Limb (tissue), 2 donors: ENCODE measurements around the gene HOGA1.
"Not testable (repeated sequence)": the region's sequence is repeated elsewhere in the genome, so short reads cannot be mapped to it uniquely, and the experiment has no call there.

ENCODE experiments used
- DNase-seq, 2 donors: peaks; one replicate each; pipeline ENCODE4 v3.0.0-alpha.2; 2016; ENCODE audit errors: extremely low spot score in 2 of 2

Gene HOGA1

DNA sequence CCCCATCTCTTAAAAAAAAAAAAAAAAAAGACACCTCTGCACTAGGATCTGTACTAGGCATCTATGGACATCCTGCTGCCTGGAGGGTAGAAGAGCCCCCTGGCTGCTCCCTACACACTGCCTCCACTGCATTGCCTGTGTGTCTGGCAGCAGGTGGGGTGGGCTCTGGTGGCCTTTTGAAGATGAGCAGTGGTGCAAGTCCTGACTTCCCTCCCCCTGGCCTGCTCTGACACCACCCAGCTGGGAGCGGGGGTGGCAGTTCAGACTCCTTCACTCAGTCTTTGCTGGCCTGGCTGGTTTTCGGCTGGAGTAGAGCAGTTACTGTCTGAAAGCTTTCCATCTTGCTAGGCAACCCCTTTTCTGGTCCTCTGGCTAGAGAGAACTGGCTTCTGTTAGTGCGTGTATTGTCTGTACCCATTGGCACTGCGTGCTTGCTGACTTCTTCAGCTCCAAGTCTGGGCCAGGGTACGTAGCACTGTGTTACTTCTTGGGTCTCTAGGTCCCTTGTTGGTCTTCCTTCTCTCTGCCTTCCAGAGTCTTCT, 23.0 kb downstream of the HOGA1 start:
- no peak for DNase-seq

DNA sequence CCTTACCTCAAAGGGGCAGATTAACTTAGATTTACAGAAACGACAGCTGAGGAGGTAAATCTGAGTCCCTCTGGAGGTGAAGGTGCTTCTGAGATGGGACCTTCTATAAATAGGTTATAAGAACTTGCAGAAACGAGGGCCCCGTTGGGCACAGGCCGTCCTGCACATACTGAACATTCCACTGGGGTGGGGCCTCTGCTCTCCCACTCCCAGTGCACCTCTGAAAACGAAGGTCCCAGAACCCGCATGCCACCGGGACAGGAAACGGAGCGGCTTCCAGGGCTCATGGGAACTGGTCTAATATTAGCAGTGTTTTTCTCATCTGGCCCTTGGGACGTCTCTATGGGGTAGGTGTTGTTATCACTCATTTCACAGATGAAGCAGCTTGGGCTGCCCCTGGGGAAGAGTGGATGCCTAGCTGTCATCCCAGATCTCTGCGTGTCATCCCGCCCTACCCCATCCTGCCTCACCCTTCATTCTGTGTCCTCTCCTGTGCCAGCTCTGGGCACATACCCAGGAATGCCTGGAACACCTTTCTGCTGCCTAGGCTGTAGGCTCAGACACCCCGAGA, 24.9 kb downstream of the HOGA1 start:
- DNase-seq, result no peak

DNA sequence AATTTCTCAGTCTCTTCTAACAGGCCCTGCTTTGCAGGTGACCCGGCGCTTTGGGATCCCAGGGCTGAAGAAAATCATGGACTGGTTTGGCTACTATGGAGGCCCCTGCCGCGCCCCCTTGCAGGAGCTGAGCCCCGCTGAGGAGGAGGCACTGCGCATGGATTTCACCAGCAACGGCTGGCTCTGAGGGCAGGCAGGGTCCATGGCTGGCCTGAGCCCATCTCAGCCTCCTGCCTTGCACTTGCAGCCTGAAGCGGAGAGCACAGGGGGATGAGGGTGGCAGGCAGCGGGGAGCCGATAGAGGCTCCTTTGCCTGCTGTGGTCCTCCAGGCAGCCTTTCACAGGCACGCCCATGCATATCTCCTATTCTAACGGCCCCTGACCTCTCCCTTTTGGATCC, 27.3 kb downstream of the HOGA1 start:
- no peak for DNase-seq

DNA sequence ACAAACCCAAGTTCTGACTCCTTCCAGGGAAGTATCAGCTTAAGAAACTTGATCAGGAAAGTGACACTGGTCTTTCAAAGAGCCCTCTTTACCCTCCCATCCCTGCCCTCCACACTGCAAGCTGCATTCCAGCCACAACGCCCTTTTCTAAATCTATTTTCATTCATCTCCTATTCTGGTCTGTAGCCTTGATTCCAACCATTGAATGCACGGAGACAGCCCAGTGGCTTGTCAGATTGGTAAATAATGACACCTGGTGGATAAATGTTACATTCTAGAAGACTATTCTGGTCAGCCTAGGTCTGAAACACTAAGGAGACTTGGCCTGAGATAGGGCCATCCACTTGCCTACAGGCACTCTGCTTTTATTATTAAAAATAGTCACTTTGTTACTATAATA, 28.2 kb downstream of the HOGA1 start:
- peak in 1 of 2 donors; percentile 44 for DNase-seq

DNA sequence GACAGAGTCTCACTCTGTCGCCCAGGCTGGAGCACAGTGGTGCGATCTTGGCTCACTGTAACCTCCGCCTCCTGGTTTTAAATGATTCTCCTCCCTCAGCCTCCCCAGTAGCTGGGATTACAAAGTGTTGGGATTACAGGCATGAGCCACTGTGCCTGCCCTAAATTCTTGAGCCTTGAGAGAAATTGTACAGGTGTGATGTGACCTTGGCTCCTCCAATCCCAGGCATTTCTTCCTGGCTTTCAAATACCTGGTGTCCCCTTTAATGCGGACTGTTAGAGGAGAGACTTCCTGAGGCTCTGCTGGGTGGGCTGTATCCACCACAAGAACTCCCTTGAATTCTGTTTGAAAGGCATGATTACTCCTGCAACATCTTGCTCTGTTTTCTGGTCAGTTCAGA, 34.1 kb downstream of the HOGA1 start:
- no peak for DNase-seq

DNA sequence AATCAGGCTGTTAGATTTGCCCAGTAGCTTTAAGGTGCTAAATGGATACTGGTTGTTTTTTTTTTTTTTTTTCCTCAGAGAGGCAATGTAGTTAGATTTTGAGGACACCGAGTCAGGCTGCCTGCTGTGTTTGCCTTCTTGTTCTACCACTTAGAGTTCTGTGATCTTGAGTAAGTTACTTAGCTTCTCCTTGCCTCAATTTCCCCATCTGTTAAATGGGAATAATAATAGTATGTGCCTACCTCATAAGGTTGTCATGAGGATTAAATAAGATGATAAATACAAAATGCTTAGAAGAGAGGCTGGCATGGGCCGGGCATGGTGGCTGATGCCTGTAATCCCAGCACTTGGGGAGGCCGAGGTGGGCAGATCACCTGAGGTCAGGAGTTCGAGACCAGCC, 34.5 kb downstream of the HOGA1 start:
- no peak for DNase-seq

DNA sequence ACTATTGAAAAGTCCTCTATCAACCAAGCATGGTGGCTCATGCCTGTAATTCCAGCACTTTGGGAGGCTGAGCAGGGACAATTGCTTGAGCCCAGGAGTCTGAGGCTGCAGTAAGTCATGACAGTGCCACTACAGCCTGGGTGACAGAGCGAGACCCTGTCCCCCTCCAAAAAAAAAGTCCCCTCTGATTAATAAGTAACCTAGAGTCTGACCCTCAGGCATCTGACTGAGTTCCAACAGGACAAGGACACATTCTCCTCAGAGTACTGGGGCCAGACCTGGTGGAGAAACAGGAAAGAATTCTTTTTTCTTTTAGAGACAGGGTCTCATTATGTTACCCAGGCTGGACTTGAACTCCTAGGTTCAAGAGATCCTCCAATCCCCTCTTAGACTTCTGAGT, 39.1 kb downstream of the HOGA1 start:
- no peak for DNase-seq

DNA sequence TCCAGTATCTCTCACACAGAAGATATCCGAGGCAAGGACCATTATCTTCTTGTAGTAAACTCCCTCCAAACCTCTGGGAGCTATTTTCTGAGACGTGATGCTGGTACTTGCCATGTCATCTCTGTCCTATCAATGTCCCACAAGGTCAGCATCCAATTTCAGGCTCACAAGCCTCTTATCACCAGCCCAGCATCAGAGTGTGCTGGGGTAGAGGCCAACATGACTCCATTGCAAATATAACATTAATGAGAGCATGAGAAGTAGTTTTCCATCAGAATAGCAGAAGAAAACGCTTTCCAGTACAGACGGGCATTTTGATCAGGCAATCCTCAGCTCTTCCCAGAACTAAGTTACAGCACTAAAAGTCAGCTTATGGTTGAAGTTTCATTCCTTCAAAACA, 43.5 kb downstream of the HOGA1 start:
- no peak for DNase-seq

DNA sequence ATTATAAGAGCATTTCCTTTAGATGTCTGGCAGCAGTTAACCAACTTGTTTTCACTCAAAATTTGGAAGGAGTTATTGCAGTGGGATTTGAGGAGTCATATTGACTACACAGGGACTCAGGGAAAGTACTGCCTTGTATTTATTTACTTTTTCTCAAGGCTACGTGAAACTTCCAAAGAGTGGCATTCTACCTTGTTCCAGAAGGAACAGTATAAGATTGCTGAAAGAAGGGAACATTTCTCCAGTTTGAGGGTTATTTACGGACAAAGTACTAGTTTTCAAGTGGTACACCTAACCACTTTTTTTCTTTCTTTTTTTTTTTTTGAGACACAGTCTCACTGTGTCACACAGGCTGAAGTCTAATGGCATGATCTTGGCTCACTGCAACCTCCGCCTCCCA, 44.0 kb downstream of the HOGA1 start:
- DNase-seq, result no peak

DNA sequence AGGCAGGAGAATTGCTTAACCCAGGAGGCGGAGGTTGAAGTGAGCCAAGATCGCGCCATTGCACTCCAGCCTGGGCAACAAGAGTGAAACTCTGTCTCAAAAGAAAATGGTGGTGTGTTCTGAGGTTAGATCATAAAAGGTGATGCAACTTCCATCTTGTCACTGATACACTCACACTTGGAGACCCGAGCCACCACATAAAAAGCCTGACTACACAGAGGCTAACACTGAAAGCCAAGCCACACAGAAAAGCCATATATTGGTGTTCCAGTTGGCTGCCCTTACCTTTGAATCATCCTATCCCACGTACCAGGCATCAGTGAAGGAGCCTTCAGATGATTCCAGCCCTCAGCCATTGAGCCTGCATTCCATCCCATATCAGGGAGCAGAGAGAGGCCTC, 45.1 kb downstream of the HOGA1 start:
- no peak for DNase-seq

DNA sequence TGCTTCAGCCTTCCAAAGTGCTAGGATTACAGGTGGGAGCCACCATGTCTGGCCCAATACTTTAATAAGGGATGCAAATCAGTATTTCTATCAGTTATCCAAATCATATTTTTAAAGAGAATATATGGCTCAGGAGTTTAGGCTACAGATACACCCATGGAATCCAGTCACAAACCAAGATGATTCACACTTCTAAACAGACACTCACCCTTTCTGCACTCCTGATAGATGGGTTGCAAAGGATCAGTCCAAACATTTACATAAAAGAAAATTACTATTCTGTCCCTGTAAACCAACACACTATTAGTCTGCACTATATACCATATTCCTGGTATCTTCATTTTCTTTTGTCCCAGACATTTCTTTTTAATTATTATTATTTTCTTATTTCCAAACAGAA, 46.9 kb downstream of the HOGA1 start:
- DNase-seq, result no peak

DNA sequence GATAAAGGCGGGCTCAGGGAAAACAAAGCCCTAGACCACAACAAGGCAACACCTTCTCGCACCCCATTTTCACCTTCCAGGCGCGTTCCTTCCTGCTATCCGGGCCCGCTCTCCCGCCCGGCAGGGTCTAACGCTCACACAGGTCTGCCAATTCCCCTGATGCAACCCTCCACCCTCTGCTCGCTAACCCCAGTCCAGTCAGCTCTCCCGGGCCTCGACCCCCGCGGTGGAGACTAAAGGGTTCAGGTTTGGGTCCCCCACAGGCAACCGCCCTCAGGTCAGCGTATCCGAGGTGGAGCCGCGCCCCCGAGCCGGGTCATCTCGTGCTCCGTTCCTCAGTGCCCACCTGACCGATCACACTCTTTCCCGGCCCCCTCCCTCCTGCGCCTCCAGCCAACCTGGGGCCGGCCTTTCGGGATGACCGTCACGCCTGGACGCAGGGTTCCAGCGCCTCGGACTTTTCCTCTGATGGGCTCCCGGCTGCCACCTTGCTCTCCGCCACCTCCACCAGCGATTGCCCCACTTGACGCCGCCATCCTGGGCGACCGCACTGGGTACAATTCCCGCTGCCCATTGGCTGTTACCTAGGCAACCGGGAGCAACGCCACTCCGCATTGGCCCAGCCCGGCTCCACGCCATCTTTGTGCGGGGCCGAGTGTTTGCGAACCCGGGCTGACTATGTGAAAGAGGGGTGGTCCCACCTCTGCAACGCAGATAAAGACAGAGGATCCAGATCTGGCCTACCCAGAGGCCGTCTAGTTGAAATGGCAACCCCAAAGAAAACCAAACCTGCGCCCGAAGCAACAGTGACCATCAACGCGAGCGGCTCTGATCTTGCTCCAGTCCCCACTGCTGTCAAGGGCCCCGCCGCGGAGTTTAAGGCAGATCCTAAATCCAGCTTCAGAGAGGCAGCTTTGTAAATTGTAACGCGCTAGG, 49.0 kb downstream of the HOGA1 start, which contains the start of gene MORN4:
Gene MORN4 (minus strand): TSS at position 552 of the 936 bp plus-strand sequence. CDS start 13,847 bp downstream, outside the sequence.
- DNase-seq, result peak; percentile 95 to 96

DNA sequence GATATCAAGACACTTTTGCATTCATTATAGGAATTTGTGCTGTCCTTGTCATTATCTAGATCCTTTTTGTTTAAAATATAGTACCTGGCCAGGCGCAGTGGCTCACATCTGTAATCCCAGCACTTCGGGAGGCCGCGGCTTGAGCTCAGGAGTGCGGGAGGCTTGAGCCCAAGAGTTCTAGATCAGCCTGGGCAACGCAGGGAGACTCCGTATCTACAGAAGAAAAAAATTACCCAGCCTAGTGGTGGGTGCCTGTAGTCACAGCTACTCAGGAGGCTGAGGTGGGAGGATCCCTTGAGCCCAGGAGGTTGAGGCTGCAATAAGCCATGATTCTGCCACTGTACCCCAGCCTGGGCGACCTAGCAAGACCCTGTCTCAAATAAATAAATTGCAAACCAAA, 49.7 kb downstream of the HOGA1 start:
- no peak for DNase-seq

DNA sequence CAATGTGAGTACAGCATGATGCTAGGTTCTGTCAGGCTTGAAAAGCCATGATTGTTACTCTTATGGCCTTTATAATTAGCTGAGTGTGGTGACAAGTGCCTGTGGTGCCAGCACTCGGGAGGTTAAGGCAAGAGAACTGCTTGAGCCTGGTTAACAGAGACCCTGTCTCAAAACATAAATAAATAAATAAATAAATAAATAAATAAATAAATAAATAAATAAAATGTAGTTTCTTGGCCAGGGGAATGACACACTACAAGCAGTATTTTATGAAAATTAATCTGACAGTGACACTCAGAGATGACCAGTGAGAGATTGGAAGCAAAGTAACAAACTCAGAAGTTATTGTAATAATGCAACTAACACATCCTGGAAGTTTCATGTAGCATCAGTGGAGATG, 51.4 kb downstream of the HOGA1 start:
- no peak for DNase-seq

DNA sequence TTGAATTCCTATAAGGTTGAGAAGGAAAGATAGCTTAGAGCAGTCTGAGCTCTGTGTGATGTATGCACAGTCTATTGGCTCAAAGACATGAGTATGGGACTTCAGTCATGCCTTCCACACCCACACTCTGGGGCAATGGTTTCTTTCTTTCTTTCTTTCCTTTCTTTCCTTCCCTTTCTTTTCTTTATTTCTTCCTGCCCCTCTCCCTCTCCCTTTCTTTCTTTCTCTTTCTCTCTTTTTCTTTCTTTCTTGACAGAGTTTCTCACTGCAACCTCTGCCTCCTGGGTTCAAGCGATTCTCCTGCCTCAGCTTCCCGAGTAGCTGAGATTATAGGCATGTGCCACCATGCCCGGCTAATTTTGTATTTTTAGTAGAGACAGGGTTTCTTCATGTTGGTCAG, 54.9 kb downstream of the HOGA1 start:
- not testable (repeated sequence) for DNase-seq

DNA sequence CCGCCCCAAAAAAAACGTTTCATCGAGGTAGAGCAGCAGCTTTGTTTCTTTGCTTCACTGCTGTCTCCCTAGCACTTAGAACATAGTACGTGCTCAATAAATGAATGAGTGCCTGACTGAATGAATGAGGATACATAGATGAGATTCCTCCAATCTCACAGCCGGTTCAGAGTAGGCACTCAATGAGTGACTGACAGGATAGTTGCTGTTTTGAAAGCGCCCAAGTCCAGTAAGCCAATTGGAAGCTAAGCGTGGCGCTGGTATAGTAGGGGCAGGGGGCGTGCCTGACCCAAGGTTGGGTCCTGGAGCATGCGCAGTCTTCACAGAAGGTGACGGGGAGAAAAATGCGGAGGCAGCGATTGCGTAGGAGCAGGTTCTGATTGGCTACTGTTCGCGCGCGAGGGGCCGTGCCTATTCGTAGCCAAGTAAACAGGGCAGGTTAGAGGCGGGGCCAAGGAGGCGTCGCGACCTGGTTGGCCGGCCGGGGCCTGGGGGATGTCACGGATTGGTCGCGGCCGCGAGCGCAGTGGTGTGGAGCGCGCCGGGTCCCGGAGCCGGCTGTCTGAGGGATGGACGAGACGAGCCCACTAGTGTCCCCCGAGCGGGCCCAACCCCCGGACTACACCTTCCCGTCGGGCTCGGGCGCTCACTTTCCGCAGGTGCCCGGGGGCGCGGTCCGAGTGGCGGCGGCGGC, 56.1 kb downstream of the HOGA1 start, which contains the start of gene PI4K2A:
Gene PI4K2A (plus strand): TSS at position 498 of the 694 bp plus-strand sequence. CDS start 72 bp downstream, at position 570.
- DNase-seq, result peak; percentile 98 to 99

DNA sequence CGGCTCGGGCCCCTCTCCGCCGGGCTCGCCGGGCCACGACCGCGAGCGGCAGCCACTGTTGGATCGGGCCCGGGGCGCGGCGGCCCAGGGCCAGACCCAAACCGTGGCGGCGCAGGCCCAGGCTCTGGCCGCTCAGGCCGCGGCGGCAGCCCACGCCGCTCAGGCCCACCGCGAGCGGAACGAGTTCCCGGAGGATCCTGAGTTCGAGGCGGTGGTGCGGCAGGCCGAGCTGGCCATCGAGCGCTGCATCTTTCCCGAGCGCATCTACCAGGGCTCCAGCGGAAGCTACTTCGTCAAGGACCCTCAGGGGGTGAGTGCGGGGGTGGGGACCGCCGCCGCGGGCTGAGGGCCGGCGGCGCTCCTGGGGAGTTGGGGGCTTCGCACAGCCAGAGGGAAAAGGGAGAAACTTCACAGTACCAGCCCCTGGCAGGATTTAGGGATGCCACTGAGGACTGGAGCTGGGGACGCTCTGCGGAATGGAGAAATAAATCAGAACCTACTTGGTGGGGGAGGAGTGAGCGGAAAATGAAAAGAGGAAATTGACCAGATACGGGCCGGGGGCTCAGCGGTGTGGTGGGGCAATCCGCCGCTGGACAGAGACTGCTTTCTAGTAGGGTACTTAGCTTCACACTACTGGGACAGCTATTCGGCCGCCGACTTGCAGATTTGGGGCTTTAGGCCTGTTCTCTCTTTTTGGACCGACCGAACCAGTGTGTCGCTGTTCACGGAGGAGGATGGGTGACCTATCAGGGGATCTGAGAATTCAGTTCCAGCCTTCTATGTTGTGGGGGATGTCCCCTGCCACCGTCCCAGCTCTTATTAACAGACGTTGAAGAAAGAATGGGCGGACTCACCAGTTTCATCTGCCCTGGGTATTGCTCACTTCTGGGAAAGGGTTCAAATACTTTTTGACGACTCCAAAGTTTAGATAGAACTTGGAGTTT, 57.0 kb downstream of the HOGA1 start:
- DNase-seq, result no peak

DNA sequence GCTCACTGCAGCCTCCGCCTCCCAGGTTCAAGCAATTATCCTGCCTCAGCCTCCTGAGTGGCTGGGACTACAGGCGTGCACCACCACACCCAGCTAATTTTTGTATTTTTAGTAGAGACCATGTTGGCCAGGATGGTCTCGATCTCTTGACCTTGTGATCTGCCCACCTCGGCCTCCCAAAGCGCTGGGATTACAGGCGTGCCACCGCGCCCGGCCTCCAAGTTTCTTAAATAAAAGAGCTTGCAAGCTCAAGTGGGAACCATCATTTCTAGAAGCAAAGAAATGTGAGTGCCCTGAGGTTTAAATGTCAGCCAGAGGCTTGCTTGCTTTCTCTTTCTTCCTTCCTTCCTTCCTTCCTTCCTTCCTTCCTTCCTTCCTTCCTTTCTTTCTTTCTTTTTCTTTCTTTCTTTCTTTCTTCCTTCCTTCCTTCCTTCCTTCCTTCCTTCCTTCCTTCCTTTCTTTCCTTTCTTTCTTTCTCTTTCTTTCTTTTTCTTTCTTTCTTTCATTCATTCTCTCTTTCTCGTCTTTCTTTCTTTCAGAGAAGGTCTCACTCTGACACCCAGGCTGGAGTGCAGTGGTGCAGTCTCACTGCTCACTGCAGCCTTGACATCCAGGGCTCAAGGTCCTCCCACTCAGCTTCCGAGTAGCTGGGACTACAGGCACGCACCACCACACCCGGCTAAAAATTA, 58.4 kb downstream of the HOGA1 start:
- not testable (repeated sequence) for DNase-seq

DNA sequence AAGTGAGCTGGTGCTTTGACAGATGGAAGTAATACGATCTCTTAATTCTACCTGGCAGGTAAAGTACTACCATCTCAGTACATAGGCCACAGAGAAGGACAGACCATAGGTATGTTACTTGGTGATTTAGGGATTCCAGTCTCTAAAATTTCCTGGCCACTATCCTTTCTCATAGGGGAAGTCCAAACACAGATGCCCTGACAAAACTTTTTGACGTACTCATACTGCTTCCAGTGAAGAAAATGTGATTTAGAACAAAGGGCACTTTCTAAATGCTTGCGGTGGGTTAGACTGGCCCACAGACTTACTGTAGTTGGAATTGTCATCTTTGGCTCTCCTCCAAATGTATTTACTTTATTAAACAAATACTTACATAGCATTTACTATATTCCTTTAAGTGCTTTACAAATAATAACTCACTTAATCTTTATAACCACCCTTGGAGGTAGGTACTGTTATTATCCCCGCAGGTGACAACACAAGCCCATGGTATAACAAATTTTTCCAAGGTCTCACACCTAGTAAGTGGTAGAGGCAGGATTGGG, 59.3 kb downstream of the HOGA1 start:
- DNase-seq, result no peak

DNA sequence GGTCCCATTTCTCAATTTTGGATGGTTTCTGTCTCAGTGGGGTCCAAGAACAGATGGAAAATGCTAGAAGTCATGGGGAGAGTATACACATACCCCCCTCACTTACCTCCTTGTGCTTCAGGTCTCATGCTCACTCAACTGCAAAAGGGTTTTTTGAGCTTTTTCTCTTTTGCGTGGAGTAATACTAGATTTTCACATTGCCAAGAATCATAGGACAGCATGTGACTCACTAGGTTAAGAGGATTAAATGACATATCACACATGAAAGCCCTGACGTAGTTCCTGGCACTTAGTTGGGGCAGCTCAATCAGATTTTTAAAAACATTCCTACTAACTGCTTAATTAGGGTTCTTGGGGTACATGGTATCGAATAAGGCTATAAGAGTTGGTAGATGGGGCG, 60.7 kb downstream of the HOGA1 start:
- no peak for DNase-seq
